Measurements from ENCODE around the gene CDKAL1.

DNA sequence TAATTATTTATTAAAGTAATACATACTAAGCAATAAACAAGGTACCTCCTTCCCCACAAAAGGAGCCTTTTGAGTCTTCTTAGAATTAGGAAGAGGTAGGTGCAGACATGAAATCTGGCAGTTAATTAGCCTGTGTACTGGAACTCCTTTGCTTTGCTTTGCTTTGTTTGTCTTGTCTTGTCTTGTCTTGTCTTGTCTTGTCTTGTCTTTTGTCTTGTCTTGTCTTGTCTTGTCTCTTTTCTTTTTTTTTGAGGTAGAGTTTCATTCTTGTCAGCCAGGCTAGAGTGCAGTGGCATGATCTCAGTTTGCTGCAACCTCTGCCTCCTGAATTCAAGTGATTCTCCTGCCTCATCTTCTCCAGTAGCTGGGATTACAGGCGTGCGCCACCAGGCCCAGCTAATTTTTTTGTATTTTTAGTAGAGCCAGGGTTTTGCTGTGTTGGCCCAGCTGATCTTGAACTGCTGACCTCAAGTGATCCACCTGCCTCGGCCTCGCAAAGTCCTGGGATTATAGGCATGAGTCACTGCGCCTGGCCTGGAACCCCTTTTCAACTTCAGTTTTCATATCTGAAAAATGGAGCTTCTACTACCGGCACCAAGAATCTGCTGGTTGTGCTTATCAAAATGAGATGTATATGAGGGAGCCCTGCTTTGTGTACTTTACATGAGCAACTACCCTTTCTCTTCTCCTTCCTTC, 301.2 kb downstream of the CDKAL1 start:
- no peak for TF ChIP-seq ZNF749 (CRISPR knock-in tag; IDR thresholded peaks at IDR 0.05; ENCODE audit: borderline replicate concordance)
- TF ChIP-seq, protein P1, sequence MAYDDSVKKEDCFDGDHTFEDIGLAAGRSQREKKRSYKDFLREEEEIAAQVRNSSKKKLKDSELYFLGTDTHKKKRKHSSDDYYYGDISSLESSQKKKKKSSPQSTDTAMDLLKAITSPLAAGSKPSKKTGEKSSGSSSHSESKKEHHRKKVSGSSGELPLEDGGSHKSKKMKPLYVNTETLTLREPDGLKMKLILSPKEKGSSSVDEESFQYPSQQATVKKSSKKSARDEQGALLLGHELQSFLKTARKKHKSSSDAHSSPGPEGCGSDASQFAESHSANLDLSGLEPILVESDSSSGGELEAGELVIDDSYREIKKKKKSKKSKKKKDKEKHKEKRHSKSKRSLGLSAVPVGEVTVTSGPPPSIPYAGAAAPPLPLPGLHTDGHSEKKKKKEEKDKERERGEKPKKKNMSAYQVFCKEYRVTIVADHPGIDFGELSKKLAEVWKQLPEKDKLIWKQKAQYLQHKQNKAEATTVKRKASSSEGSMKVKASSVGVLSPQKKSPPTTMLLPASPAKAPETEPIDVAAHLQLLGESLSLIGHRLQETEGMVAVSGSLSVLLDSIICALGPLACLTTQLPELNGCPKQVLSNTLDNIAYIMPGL (CRISPR knock-in tag; IDR thresholded peaks at IDR 0.05; ENCODE audit: borderline replicate concordance in 1 of 2, low read depth in 1 of 2) = no peak
